Putamen (tissue), 1 donor: Measurements from ENCODE around the gene UBTD2.
"Not testable (repeated sequence)": the region's sequence is repeated elsewhere in the genome, so short reads cannot be mapped to it uniquely, and the experiment has no call there.

Experiments
- DNase-seq: peaks from one replicate; pipeline ENCODE4 v3.0.0-alpha.2; 2016; ENCODE audit warnings: low spot score

UBTD2 gene

DNA sequence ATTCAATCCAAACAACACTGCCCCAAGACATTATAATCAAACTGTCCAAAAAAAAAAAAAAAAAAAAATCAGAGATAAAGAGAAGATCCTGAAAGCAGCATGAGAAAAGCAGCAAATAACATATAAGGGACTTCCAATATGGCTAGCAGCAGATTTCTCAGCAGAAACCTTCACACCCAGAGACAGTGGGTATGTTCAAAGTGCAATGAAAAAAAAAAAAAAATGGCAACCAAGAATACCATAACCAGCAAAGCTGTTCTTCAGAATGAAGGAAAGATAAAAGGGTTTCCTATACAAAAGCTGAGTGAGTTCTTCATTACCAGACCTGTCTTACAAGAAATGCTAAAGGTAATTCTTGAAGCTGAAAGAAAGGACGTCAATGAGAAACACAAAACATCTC lies 32.1 kb downstream of the UBTD2 start:
- DNase-seq: no peak

DNA sequence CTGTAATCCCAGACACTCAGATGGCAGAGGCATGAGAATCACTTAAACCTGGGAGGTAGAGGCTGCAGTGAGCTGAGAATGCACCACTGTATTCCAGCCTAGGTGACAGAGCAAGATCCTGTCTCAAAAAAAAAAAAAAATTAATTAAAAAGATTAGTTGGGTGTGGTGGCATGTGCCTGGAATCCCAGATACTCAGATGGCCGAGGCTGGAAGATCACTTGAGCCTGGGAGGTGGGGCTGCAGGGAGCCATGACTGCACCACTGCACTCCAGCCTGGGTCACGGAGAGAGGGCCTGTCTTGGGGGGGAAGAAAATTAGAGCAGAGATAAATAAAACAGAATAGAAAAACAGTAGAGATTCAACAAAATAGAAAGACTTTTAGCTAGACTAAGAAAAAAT lies 34.9 kb downstream of the UBTD2 start:
- DNase-seq: no peak

DNA sequence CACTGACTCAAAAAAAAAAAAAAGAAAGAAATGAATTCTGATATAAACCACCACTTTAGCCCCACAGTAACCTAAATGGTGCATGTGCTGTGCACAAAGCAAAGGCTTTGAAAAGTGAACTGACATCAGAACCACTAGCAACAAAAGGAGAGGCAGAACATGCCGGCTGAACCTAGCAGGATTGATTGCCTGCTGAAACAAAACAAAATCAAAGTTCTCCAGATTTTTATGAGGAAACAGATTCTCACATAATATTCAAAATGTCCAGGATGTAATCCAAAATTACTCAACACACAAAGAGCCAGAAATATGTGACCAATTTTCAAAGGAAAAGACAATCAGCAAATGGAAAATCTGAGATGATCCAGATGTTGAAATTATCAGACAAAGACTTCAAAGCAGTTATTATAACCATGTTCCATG lies 37.9 kb downstream of the UBTD2 start:
- DNase-seq: no peak

DNA sequence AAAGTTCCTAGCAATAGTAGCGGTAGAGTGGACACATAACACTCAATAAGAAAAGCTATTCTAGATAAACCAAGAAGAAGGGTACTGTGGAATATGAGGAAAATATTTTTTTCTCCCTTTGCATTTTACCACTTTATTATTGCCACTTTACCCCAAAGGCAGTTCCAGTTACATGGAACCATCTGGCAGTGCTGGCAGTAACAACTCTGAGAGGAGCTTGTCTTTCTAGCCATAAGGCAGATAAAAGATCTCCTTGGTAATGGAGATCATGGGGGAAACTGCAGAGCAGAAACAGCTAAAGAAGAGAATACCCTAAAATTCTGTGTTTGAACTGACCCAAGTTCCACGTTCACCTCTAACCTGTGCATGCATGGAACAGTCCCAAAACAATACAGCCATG lies 38.5 kb downstream of the UBTD2 start:
- no peak for DNase-seq

GRCh38 chr5:172243302-172243701 lies 40.3 kb downstream of the UBTD2 start:
- no peak for DNase-seq

GRCh38 chr5:172238334-172238733 lies 45.2 kb downstream of the UBTD2 start:
- no peak for DNase-seq

GRCh38 chr5:172235827-172236736 lies 47.5 kb downstream of the UBTD2 start:
- peak; percentile 52 for DNase-seq

- DNase-seq: no peak
Measured at GRCh38 chr5:172235132-172235780, 48.3 kb downstream of the UBTD2 start.

GRCh38 chr5:172234031-172234430 lies 49.5 kb downstream of the UBTD2 start:
- no peak for DNase-seq

- no peak for DNase-seq
Measured at GRCh38 chr5:172229904-172230303, 53.7 kb downstream of the UBTD2 start.

DNA sequence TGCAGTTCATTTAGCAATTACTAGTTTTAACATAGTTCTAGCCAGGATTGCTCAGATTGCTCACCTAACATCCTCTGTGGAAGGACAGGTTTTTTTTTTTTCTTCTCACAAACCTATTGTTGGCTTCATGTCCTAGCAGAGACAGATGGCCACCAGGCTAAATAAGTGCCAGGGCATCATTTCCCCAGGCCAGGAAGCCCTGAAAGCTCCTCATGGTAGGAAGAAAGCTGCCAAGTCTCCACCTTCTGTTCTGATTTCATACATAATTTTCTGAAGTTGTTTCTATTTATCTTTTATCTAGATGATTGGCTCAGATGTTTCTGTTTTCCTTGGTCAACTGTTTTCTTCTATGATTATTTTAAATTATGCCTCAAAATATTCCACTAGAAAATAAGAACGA lies 58.6 kb downstream of the UBTD2 start:
- DNase-seq: no peak

- peak; percentile 32 for DNase-seq
Measured at GRCh38 chr5:172223901-172224873, 59.4 kb downstream of the UBTD2 start.

GRCh38 chr5:172219296-172219695 lies 64.3 kb downstream of the UBTD2 start:
- DNase-seq: no peak

- DNase-seq: no peak
Measured at GRCh38 chr5:172216345-172216744, 67.2 kb downstream of the UBTD2 start.

GRCh38 chr5:172213126-172213525 lies 70.4 kb downstream of the UBTD2 start:
- DNase-seq: no peak

GRCh38 chr5:172211676-172212075 lies 71.9 kb downstream of the UBTD2 start:
- DNase-seq: no peak

- no peak for DNase-seq
Measured at GRCh38 chr5:172209714-172210113, 73.8 kb downstream of the UBTD2 start.

DNA sequence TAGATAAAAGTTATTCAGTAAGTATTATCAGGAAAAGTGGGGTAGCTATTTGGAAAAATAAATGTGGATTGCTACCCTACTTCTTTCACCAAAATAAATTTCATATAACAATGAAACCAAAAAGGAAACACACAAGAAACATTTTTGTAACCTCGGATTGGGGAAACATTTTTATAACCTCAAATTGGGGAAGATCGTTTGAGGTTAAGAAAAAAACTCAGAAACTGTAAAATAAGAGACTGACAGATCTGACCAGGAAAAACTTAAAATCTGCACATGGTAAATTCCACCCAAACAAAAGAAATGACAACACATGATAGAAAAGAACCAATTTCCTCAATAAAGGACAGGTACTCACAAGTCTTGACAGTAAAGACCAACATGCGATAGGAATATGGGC lies 76.1 kb downstream of the UBTD2 start:
- DNase-seq: no peak

GRCh38 chr5:172205984-172206383 lies 77.6 kb downstream of the UBTD2 start:
- DNase-seq: not testable (repeated sequence)

GRCh38 chr5:172200476-172200875 lies 83.1 kb downstream of the UBTD2 start:
- DNase-seq: no peak

GRCh38 chr5:172199446-172199845 lies 84.1 kb downstream of the UBTD2 start:
- DNase-seq: no peak

- not testable (repeated sequence) for DNase-seq
Measured at GRCh38 chr5:172197775-172198174, 85.8 kb downstream of the UBTD2 start.
